Tibial artery (tissue), 4 donors: ENCODE data around the gene TRMT10A.

Experiments used
- DNase-seq, 2 donors: peaks; one replicate each; pipeline ENCODE4 v3.0.0-alpha.2; 2019
- H3K27ac ChIP-seq, 2 donors: fragments of 200-600 bp; sonication (generic) in 1 of 2; 1 replicate in 1 of 2; 2 replicates in 1 of 2; pipeline ENCODE4 v1.5.1; 2018 to 2019; ENCODE audit warnings: mild to moderate bottlenecking in 1 of 2
- H3K27me3 ChIP-seq, 2 donors: fragments of 200-600 bp; sonication (generic) in 1 of 2; one replicate each; pipeline versions ENCODE4 v1.5.1 to v1.6.0; 2016 to 2019
- H3K36me3 ChIP-seq, 3 donors: fragments of 200-600 bp; sonication (generic) in 2 of 3; one replicate each; pipeline ENCODE4 v1.5.1; 2016 to 2019; ENCODE audit warnings: mild to moderate bottlenecking in 2 of 3
- H3K4me1 ChIP-seq, 4 donors: fragments of 200-600 bp; sonication (generic) in 2 of 4; 1 replicate in 3 of 4; 2 replicates in 1 of 4; pipeline ENCODE4 v1.5.1; 2016 to 2019
- H3K4me3 ChIP-seq, 2 donors: fragments of 200-600 bp; sonication (generic) in 1 of 2; 1 replicate in 1 of 2; 2 replicates in 1 of 2; pipeline ENCODE4 v1.5.1; 2018 to 2019; ENCODE audit warnings: mild to moderate bottlenecking in 2 of 2
- H3K9me3 ChIP-seq, 3 donors: fragments of 200-600 bp; sonication (generic) in 1 of 3; one replicate each; pipeline ENCODE4 v1.5.1; 2016 to 2019
- CTCF ChIP-seq, 2 experiments: fragments of 200-600 bp in 1 of 2; fragments of 450-650 bp in 1 of 2; IDR thresholded peaks; one replicate each; pipeline ENCODE4 v1.5.1; 2017 to 2019; ENCODE audit warnings: antibody characterized with exemption in 2 of 2, mild to moderate bottlenecking in 1 of 2, moderate library complexity in 1 of 2
- intact Hi-C: fragments of 100-400 bp; cut with DNase I; formaldehyde crosslinking; loops from one replicate; pipeline ENCODE4 v1.15.0; 2023; ENCODE audit warnings: low total_unique reads

Gene TRMT10A

GRCh38 chr4:99507349-99507748 is 56.5 kb downstream of the TRMT10A start:
- no peak for TF ChIP-seq CTCF (IDR thresholded peaks at IDR 0.05)
- Histone ChIP-seq H3K27ac (no peak overlapping the region), H3K27me3 (no peaks in the 10 kb centered on the region), H3K36me3 (no peaks in the 10 kb centered on the region), H3K4me3 (no peak overlapping the region), H3K9me3 (no peaks in the 10 kb centered on the region), H3K4me1 (no peaks in the 10 kb centered on the region)
- DNase-seq, result no peak
- intact Hi-C loops, result no loop called here

GRCh38 chr4:99506781-99507180 is 57.1 kb downstream of the TRMT10A start:
- DNase-seq, result no peak
- no peak for TF ChIP-seq CTCF (IDR thresholded peaks at IDR 0.05)
- intact Hi-C loops, result no loop called here

DNA sequence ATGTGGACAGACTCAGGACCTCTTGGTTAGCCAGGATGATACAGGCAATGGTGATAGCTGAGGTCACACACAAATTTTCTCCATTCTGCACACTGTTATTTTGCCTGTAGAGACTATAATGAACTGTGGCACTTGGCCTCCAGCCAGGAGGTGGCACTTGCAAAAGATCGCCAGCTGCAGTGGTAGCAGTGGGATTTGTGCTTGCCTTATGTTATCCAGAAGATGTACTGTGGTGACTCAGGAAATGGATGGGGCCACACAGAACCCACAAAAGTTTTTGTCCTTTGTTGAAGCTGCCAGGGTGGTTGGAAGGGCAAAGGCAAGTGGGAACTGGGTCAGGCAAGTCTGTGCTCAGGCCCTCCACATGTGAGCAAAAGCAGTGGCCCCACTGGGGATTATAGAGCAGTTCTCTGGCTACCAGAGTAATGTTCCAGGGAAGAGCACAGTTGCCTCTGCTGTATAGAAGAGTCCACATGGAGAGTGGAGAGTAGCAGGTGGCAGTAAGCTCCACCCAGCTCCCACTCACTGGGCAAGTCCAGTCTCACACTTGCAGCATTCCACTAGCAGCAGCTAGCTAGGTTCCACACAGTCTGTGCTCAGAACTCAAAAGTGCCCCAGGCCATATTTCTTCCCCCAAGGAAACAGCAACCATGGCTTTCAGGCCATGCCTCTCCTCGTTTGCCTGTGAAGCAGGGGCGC is 58.9 kb downstream of the TRMT10A start:
- no peak for DNase-seq
- no peak overlapping the region for H3K4me3 ChIP-seq
- no peaks in the 10 kb centered on the region for H3K36me3 ChIP-seq
- intact Hi-C loops, result no loop called here
- H3K9me3 ChIP-seq, result no peaks in the 10 kb centered on the region
- H3K27ac ChIP-seq, result no peak overlapping the region
- no peaks in the 10 kb centered on the region for H3K4me1 ChIP-seq
- H3K27me3 ChIP-seq, result no peaks in the 10 kb centered on the region
- no peak for TF ChIP-seq CTCF (IDR thresholded peaks at IDR 0.05)

More at GRCh38 chr4:99506781-99507180, 57.1 kb downstream of the TRMT10A start:
- H3K4me1 ChIP-seq, result no peaks in the 10 kb centered on the region
- H3K36me3 ChIP-seq, result no peaks in the 10 kb centered on the region
- H3K4me3 ChIP-seq, result no peak overlapping the region
- H3K9me3 ChIP-seq, result no peaks in the 10 kb centered on the region
- H3K27me3 ChIP-seq, result no peaks in the 10 kb centered on the region
- no peak overlapping the region for H3K27ac ChIP-seq
